ENCODE measurements around the gene MTMR3.

- TF ChIP-seq CTCF (IDR thresholded peaks at IDR 0.05) (no peak), POLR2A (IDR thresholded peaks at IDR 0.05; ENCODE audit: low read depth) (no peak), POLR2AphosphoS5 (IDR thresholded peaks at IDR 0.05) (no peak), EP300 (IDR thresholded peaks at IDR 0.05) (no peak)
Measured at GRCh38 chr22:30062950-30063349, 180.0 kb downstream of the MTMR3 start.

Measured in esophagus muscularis mucosa (tissue), 4 donors.